Ovary (tissue), 3 donors: ENCODE measurements around the gene LMAN2.

Source experiments
- EP300 ChIP-seq: sonication (generic); formaldehyde crosslinking; IDR thresholded peaks from one replicate; pipeline ENCODE4 v1.6.1; 2017; ENCODE audit warnings: antibody characterized with exemption
- POLR2A ChIP-seq: fragments of 450-650 bp; IDR thresholded peaks from one replicate; pipeline ENCODE4 v1.6.1; 2017; ENCODE audit warnings: antibody characterized with exemption, mild to moderate bottlenecking, moderate library complexity
- TF ChIP-seq, protein P1 (sequence below), 3 donors: fragments of 450-650 bp in 2 of 3; fragments of 200-600 bp in 1 of 3; IDR thresholded peaks; one replicate each; pipeline versions ENCODE4 v1.5.1 to v1.8.0; 2016 to 2022; ENCODE audit warnings: antibody characterized with exemption in 3 of 3, mild to moderate bottlenecking in 1 of 3
- donor health status: DM: no; HTN: no; CAD: no.

DNA sequence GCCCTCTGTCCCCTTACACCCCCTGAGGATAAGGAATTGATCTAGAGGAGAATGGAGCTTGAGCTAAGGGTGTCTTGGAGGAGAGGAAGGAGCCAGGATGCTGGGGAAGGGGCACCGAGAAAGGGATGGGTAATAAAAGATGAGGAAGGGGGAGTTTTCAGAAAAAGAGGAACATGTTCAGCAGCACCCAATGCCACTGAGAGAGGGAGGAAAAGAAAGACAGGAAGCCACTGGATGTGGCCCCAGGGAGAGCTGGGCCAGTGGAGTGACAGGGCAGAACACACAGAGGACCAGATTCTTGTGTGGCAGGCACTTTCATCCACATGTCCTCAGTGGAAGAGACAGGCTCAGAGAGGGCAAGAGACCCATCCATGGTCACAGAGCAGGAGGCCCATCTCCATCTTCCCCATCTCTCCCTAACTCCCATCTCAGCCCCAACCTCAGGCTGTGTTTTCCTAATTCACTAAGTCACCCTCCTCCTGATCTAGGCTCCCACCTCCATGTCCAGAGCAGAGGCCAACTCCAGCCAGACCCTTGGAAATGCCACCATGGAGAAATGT is 41.8 kb upstream of the LMAN2 start:
- TF ChIP-seq POLR2A = no peak
- no peak for TF ChIP-seq EP300
- TF ChIP-seq, protein P1, sequence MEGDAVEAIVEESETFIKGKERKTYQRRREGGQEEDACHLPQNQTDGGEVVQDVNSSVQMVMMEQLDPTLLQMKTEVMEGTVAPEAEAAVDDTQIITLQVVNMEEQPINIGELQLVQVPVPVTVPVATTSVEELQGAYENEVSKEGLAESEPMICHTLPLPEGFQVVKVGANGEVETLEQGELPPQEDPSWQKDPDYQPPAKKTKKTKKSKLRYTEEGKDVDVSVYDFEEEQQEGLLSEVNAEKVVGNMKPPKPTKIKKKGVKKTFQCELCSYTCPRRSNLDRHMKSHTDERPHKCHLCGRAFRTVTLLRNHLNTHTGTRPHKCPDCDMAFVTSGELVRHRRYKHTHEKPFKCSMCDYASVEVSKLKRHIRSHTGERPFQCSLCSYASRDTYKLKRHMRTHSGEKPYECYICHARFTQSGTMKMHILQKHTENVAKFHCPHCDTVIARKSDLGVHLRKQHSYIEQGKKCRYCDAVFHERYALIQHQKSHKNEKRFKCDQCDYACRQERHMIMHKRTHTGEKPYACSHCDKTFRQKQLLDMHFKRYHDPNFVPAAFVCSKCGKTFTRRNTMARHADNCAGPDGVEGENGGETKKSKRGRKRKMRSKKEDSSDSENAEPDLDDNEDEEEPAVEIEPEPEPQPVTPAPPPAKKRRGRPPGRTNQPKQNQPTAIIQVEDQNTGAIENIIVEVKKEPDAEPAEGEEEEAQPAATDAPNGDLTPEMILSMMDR (IDR thresholded peaks at IDR 0.05) = no peak
